Right lobe of liver (tissue), 4 donors: Measurements from ENCODE around the gene ITPK1.

ENCODE experiments used
- CTCF ChIP-seq, 4 donors: fragments of 200-600 bp in 3 of 4; fragments of 450-650 bp in 1 of 4; IDR thresholded peaks; one replicate each; pipeline versions ENCODE4 v1.5.1 to v1.8.0; 2016 to 2022; ENCODE audit warnings: antibody characterized with exemption in 4 of 4, mild to moderate bottlenecking in 2 of 4
- POLR2A ChIP-seq: fragments of 450-650 bp; IDR thresholded peaks from one replicate; pipeline ENCODE4 v1.6.1; 2017; ENCODE audit warnings: antibody characterized with exemption, mild to moderate bottlenecking
- donor health status: DM: no; HTN: no; CAD: no.
- donor health status: DM: no; HTN: no; CAD: no.
- donor health status: DM: no; HTN: yes; CAD: no.

GRCh38 chr14:92953526-92953925 is 162.2 kb downstream of the ITPK1 start:
- TF ChIP-seq CTCF (IDR thresholded peaks at IDR 0.05) (no peak), POLR2A (no peak)
